ENCODE measurements around the gene MCF2L. TPM values are rescaled to one million over a fixed set of nuclear protein-coding genes. Genes with fewer than 3 reads are reported as not detected.
A peak's percentile ranks its signal among the peaks of the same experiment; 100 is the strongest.

Gene MCF2L
- total RNA-seq, 2 experiments from 2014 or later = 13.0 to 13.5 TPM

DNA sequence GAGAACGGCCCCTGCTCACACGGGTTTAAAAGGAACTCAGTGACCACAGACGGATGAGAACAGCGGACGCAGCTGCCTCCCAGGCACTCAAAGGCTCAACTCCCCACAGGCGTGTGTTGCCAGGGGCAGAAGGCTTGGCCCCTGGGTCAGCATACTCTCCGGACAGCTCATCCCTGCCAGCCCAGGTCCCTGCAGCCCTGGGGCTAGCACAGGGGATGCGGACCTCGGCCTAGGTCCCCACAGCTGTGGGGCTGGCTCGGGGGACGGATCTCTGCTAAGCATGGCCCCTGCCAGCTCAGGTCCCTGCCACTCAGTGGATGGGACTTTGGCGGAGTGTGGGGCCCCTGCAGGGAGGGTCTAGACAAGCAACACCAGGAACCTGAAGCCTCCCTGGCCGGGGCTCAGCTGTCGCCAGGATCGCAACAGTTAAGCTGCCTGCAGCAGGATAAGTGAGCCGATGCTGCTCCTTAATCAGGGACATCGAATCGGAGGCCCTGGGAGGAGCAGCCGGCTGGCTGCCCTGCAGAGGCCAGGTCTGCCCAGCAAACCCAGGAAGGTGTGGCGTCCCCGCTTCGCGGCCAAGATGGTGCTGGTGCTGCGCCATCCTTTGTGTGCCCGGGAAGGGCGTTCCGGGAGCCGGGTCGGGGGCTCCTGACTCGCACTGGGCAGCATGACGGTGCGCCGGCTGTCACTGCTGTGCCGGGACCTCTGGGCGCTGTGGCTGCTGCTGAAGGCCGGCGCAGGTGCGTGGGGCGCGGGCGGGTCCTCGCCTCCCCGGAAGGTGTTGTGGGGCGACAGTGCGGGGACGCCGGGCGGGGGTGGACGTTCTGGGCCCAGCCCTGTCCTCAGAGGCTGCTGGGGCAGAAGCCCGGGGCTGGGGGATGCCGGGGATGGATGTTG is 32.5 kb downstream of the MCF2L start:
- CTCF ChIA-PET = no interaction called here
- POLR2A ChIA-PET = interaction anchor here (1.0 kb wide), 1 partner anchor 32 kb away, joined by 4 read pairs; the partner anchor contains the start of gene MCF2L
- Histone ChIP-seq H3K36me3 (ENCODE audit: insufficient read depth, low read length) (no peaks in the 10 kb centered on the region), H3K9me3 (ENCODE audit: control insufficient read depth in 1 of 2, insufficient read depth in 1 of 2, low read length in 2 of 2) (peaks cover 0 to 26% of the 10 kb centered on the region in 2 experiments), H3K4me1 (ENCODE audit: insufficient read depth, low read length) (peaks cover 19% of the 10 kb centered on the region), H3K27ac (ENCODE audit: low read depth in 1 of 2, low read length in 2 of 2) (no peak overlapping the region), H3K27me3 (ENCODE audit: control insufficient read depth in 1 of 2, insufficient read depth in 2 of 2, low read length in 2 of 2) (no peaks in the 10 kb centered on the region), H3K4me3 (ENCODE audit: low read length) (no peak overlapping the region)
- intact Hi-C loops (cut with DNase I, micrococcal nuclease) = no loop called here
- no peak for DNase-seq
- no peaks in the 10 kb centered on the region for H3K9me3 Mint-ChIP-seq
- no peak overlapping the region for H3K27ac Mint-ChIP-seq
- H3K4me3 Mint-ChIP-seq = peak overlapping the region; percentile 42
- TF ChIP-seq, protein P1, sequence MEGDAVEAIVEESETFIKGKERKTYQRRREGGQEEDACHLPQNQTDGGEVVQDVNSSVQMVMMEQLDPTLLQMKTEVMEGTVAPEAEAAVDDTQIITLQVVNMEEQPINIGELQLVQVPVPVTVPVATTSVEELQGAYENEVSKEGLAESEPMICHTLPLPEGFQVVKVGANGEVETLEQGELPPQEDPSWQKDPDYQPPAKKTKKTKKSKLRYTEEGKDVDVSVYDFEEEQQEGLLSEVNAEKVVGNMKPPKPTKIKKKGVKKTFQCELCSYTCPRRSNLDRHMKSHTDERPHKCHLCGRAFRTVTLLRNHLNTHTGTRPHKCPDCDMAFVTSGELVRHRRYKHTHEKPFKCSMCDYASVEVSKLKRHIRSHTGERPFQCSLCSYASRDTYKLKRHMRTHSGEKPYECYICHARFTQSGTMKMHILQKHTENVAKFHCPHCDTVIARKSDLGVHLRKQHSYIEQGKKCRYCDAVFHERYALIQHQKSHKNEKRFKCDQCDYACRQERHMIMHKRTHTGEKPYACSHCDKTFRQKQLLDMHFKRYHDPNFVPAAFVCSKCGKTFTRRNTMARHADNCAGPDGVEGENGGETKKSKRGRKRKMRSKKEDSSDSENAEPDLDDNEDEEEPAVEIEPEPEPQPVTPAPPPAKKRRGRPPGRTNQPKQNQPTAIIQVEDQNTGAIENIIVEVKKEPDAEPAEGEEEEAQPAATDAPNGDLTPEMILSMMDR (IDR thresholded peaks at IDR 0.05) = no peak
- peaks cover 5% of the 10 kb centered on the region for H3K4me1 Mint-ChIP-seq (ENCODE audit: low read depth)
- H3K36me3 Mint-ChIP-seq (ENCODE audit: low read depth) = no peaks in the 10 kb centered on the region
- peak; percentile 37 for ATAC-seq (ENCODE audit: poor library complexity)
- peaks cover 4% of the 10 kb centered on the region for H3K27me3 Mint-ChIP-seq

GRCh38 chr13:113002206-113002912 is 33.3 kb downstream of the MCF2L start:
- Histone ChIP-seq H3K27ac (ENCODE audit: low read depth in 1 of 2, low read length in 2 of 2) (no peak overlapping the region), H3K27me3 (ENCODE audit: control insufficient read depth in 1 of 2, insufficient read depth in 2 of 2, low read length in 2 of 2) (no peaks in the 10 kb centered on the region), H3K4me3 (ENCODE audit: low read length) (no peak overlapping the region), H3K9me3 (ENCODE audit: control insufficient read depth in 1 of 2, insufficient read depth in 1 of 2, low read length in 2 of 2) (peaks cover 0 to 27% of the 10 kb centered on the region in 2 experiments), H3K4me1 (ENCODE audit: insufficient read depth, low read length) (peaks cover 25% of the 10 kb centered on the region), H3K36me3 (ENCODE audit: insufficient read depth, low read length) (no peaks in the 10 kb centered on the region)
- ChIA-PET CTCF (no interaction called here), POLR2A (no interaction called here)
- Mint-ChIP-seq H3K9me3 (no peaks in the 10 kb centered on the region), H3K27ac (no peak overlapping the region), H3K4me1 (ENCODE audit: low read depth) (peaks cover 5% of the 10 kb centered on the region), H3K4me3 (no peak overlapping the region), H3K27me3 (peaks cover 4% of the 10 kb centered on the region), H3K36me3 (ENCODE audit: low read depth) (no peaks in the 10 kb centered on the region)
- DNase-seq (no peak), ATAC-seq (ENCODE audit: poor library complexity) (no peak)
- TF ChIP-seq, protein P1 (IDR thresholded peaks at IDR 0.05) = no peak
- intact Hi-C loops (cut with DNase I, micrococcal nuclease) = no loop called here

- Histone ChIP-seq H3K27ac (ENCODE audit: low read depth in 1 of 2, low read length in 2 of 2) (no peak overlapping the region), H3K36me3 (ENCODE audit: insufficient read depth, low read length) (no peaks in the 10 kb centered on the region), H3K9me3 (ENCODE audit: control insufficient read depth in 1 of 2, insufficient read depth in 1 of 2, low read length in 2 of 2) (peaks cover 0 to 27% of the 10 kb centered on the region in 2 experiments), H3K4me3 (ENCODE audit: low read length) (no peak overlapping the region), H3K27me3 (ENCODE audit: control insufficient read depth in 1 of 2, insufficient read depth in 2 of 2, low read length in 2 of 2) (no peaks in the 10 kb centered on the region), H3K4me1 (ENCODE audit: insufficient read depth, low read length) (peaks cover 25% of the 10 kb centered on the region)
- TF ChIP-seq, protein P1 (IDR thresholded peaks at IDR 0.05) = no peak
- H3K4me1 Mint-ChIP-seq (ENCODE audit: low read depth) = peaks cover 5% of the 10 kb centered on the region
- H3K9me3 Mint-ChIP-seq = no peaks in the 10 kb centered on the region
- intact Hi-C loops (cut with DNase I, micrococcal nuclease) = no loop called here
- POLR2A ChIA-PET = no interaction called here
- DNase-seq (no peak), ATAC-seq (ENCODE audit: poor library complexity) (no peak)
- peaks cover 4% of the 10 kb centered on the region for H3K27me3 Mint-ChIP-seq
- H3K36me3 Mint-ChIP-seq (ENCODE audit: low read depth) = no peaks in the 10 kb centered on the region
- no peak overlapping the region for H3K27ac Mint-ChIP-seq
- H3K4me3 Mint-ChIP-seq = no peak overlapping the region
- CTCF ChIA-PET = no interaction called here
Observed at GRCh38 chr13:113002913-113003290, 33.9 kb downstream of the MCF2L start.

All from CD4-positive, alpha-beta T cell (primary cell).